Measurements from ENCODE around the gene SLC6A18. TPM values are rescaled to one million over a fixed set of nuclear protein-coding genes. Genes with fewer than 3 reads are reported as not detected.
"Not testable (repeated sequence)": the region's sequence is repeated elsewhere in the genome, so short reads cannot be mapped to it uniquely, and the experiment has no call there.

Gene SLC6A18
- polyA plus RNA-seq, 5 donors = 0.09 TPM; not detected in 4

DNA sequence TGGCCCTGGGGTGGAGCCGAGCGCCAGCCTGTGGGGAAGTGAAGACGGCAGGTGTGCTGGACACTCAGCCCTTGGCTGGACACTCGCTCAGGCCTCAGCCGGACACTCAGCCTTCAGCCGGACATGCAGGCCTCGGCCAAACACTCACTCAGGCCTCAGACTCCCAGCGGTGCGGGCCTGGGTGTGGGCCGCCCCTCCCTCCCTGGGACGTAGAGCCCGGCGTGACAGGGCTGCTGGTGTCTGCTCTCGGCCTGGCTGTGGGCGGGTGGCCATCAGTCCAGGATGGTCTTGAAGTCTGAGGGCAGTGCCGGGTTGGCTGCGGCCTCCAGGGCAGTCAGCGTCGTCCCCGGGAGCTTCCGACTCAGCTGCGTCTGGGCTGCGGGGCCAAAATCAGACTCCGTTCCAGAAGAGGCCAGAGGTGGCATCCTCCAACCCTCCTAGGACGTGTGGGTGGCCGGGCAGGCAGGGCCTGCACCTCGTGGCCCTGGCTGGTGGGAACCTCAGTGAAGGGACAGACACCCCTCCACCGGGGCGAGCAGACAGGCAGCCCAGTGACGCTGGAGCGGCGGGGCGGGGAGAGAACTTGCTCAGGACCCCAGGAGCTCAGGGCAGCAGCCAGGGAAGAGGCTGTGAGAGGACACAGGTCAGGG lies 28.4 kb downstream of the SLC6A18 start:
- DNase-seq = no peak

DNA sequence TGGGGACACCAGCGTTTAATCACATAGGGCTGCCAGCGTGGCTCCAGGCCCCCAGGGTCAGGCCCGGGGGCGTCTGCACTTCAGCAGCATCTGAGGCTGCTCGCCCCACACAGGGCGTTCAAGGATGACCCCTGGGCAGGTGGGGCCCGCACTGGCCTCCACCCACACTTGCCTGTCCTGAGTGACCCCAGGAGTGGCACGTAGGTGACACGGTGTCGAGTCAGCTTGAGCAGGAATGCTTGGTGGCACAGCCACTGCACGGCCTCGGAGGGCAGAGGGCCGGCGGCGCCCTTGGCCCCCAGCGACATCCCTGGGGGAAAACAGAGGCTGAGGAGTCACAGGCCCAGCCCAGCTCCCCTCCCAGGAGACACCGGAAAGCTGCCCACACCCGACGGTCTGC lies 29.0 kb downstream of the SLC6A18 start:
- DNase-seq = no peak

DNA sequence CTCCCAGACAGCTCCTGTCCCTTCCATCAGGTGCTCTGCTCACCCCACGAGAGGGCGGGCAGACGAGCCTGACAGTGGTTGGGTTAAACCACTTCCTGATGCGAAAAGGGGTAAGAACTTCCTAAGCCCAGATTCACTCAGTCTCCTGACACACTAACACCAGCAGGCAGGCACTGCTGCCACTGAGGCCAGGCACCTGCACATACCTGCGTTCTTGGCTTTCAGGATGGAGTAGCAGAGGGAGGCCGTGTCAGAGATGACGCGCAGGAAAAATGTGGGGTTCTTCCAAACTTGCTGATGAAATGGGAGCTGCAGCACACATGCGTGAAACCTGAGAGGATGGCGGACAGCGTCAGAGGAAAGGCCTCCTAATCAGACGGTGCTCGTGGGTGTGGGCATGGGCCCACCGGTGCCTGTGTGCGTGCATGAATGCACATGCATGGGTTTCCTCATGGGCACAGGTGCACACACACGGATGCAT lies 29.9 kb downstream of the SLC6A18 start:
- DNase-seq = no peak

DNA sequence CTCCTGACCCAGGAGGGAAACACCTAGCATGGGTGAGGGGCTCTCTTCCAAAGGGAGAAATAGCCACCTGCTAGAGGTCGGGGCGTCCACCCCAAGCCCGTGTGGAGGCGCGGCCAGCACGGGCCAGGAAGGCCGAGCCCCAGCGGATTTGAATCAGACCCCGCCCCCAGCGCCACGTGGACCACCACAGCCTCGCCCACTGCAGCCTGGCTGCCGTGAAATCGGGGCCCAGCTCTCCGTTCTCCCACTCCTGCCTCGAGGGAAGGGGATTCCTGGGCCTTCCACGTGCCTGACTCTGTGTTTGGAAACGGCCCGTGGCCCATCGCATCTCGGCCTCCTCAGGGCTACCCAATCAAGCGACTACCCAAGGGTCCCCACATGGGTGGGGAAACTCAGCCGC lies 31.6 kb downstream of the SLC6A18 start:
- DNase-seq = no peak

DNA sequence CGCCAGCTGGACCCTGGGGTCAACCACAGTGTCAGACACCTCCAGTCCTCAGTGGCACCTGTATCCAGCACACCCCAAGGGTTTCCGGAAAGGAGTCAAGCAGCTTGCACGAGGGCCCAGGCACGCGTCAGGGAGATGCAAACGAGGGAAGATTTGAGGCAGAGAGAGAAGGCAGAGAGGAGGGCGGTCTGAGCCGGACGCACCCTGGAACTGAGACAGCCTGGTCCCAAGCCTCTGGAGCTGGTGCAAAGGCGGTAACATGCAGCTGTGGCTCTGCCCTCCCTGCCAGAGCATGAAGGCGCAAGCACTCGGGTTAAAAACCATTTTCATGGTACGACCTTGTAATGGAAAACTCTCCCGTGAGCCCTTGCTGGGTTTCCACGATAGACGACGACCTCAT lies 32.2 kb downstream of the SLC6A18 start:
- no peak for DNase-seq

DNA sequence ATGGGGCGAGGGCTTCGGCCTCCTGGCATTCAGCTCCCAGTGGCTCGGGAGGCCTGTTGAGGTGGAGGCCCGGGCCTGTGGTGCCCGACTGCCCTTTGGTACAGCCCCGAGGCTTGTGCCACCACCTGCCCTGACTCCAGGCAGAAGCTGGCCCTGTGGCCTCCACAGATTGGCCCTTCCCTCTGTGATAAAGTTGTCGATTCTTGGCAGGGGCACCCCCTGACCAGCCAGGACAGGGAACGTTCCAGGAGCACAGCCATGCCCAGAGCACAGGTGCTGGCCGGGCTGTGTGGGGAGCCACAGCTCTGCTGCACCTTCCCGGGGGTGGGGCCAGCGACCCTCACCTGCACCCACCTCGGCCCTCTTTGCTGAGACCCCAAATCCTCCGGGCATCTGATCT lies 32.7 kb downstream of the SLC6A18 start:
- DNase-seq = no peak

DNA sequence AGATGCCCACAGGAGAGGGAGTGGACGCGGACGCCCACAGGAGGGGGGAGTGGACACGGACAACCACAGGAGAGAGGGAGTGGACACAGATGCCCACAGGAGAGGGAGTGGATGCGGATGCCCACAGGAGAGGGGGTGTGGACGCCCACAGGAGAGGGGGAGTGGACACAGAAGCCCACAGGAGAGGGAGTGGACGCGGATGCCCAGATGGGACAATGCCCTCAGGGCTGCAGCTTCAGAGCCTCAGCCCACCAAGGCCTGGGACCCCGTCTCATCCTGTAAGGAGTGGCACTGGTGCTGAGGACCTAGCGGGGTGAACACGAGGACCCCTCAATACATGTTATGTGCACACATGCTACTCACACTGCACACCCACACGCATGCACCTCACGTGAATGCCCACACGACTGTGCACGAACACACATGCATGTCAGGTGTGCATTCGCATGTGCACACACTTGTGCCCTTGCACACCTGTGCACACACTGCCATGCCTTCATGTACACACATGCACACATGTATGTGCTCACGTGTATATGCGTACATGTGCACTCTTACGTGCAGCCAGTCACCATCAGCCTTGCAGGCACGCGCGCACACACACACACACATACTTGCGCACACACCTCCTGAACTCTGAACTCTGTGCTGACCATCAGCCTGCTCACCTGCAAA lies 34.8 kb downstream of the SLC6A18 start:
- no peak for DNase-seq

DNA sequence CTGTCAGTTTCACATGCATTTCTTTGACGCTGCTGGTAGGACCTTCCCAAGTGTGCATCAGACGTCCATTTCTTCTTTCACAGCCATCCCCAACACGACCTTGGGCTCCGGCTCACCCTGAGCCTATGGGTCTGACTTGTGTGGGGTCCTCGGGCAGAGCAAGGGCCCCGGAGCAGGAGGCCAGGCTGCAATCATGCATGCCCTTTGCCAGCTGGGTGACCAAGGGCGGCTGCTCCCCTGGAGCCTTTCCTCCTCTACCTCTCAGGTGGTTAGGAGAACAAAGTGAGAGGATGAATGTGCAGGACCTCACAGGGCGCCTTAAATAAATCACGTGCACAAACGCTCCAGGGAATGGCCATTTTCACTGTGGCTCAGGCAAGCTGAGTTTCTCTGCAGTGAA lies 36.5 kb downstream of the SLC6A18 start:
- DNase-seq = no peak

DNA sequence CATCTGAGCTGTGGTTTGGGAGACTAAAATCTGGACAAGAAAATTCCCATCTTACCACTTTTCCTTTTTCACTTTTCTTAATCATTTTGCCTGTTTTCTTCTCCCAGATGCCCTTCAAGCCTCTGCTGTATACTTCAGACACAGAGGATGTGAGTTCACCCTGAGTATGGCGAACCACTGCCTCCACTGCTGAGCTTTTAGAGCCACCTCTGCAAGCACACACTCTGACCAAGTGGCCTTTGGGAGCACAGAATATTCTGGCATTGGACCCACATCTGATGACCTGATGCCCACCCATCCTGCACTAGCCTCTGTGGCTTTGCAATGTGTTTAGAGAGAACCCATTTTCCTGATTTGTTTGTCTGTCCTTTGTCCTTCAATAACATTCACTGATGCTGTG lies 37.2 kb downstream of the SLC6A18 start:
- DNase-seq = no peak

DNA sequence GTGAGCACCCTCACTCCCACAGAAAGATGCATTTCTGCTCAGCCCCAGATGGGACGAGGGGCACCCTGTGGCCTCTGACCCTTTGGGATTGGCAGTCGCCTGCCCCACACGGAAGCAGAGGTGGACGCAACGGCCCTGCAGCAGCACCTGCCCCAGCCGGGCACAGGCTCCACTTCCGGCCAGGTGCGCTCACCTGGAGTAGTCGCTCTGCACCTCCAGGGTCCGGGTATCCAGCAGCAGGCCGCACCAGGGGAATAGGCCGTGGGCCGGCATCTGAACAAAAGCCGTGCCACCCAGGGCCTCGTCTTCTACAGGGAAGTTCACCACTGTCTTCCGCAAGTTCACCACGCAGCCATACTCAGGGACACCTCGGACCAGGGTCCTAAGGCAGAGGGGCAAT lies 39.0 kb downstream of the SLC6A18 start:
- no peak for DNase-seq

DNA sequence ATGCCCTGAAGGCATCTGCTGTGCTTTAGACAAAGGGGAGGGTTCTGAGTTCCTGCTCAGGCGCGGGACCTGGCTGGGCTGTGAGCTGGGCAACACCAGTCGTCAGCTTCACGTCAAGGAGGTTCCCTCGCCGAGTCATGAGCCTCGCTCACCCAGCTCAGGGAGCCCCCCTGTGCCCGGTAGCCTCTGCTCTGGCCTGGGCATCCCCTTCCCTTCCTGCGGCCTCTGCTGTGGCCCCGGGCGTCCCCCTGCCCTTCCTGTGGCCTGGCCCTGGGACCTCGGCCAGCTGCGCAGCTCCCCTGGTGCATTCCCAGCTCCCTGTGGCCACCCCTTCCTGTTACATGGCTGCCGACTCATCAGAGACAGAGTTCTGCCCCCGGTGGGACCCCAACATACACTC lies 39.8 kb downstream of the SLC6A18 start:
- DNase-seq = no peak

DNA sequence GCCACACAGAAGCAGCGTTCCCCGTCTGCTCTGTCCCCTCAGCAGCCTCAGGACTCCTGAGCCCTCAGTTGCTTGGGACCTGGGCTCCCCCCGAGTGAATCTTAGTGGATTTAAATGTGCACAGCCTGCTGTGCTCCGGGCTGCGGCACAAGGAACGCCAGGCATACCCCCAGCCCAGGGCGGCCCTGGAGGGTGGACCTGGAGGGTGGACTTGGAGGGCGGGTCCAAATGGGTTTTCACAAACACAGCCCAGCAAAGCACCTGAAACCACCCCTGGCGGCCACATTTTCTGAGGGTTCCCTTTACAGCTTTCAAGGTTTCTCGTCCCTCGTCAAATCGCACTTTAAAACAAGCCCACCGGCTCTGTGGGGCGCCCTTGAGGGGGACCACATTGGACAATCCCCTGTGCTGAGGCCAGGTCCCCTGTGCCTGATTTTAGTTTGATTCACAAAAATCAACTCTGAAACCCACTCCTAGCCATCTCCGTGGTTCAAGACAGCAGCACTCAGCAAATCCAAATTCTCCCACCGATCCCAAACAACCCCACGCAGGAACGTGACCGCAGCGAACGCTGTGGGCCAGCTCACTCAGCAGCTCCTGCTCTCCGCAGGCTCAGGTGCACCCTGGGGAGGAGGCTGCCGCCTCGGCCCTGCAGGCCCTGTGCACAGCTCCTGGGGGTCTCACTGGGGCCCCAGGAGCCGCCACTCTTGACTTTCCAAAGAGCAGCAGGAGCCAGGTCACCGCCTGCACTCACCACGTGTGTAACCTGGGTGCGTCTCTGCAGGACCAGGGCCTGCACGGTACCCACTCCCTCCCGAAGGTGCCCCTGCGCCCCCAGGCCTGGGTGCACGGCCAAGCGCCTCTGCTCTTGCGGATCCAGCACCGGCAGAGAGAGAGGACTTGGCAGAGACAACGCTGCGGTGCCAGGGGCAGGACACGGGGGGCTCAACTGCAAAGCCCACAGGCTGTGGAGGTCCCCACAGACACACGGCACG lies 40.6 kb downstream of the SLC6A18 start:
- DNase-seq = no peak

DNA sequence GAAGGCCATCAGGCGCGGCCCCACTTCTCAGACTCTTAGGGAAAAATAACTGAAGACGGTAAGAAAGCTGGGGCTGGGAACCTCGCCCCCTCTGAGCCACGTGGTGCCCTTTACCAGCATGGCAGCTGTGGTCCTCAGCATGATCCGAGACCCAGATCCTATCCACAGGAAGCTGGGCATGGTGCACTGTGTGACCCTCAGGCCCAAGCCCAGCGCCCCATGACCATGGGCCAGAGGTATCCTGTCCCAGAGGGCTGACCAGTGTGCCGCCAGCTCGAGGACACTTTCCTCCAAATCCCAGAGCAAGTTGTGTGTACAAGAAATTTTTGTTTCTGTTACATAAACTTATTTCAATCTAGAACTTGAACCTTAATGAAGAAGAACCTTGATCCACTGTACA lies 41.6 kb downstream of the SLC6A18 start:
- no peak for DNase-seq

DNA sequence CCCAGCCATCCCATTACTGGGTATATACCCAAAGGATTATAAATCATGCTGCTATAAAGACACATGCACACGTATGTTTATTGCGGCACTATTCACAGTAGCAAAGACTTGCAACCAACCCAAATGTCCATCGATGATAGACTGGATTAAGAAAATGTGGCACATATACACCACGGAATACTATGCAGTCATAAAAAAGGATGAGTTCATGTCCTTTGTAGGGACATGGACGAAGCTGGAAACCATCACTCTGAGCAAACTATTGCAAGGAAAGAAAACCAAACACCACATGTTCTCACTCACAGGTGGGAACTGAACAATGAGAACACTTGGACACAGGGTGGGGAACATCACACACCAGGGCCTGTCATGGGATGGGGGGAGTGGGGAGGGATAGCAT lies 42.3 kb downstream of the SLC6A18 start:
- not testable (repeated sequence) for DNase-seq

DNA sequence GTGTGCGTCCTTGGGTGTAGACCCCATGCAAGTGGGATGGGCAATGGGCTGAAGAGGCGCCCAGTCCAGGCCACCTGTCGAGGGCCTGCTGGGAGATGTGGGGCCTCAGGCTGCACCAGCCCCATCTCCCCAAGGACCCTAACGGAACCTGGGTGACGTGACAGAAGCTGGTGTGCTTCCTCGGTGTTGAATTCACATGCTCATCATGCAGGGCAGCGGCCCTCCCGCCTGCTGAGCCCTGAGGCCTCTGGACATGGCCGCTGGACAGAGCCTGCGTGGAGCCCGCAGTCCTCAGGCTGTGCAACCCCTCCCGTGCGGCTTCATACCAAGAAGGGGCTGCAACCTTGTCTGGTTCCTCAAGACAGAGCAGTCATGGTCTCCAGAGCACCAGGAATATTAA lies 42.9 kb downstream of the SLC6A18 start:
- no peak for DNase-seq

DNA sequence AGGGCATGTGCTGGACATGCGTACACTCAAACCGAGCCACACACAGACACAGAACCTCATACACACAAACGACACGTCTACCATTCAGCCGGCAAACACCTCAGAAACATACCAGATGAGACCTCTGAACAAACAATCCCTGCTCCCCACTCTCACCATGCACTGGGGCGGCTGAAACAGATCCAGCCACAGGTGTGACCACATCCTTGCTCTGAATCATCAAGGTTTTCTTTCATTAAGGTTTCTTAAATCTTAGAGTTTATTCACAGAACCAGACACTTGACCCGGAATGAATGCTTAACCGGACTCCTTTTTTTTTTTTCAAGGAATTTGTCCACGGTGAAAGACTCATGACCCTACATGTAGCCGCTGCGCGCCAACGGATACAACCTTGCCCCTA lies 43.5 kb downstream of the SLC6A18 start:
- no peak for DNase-seq

DNA sequence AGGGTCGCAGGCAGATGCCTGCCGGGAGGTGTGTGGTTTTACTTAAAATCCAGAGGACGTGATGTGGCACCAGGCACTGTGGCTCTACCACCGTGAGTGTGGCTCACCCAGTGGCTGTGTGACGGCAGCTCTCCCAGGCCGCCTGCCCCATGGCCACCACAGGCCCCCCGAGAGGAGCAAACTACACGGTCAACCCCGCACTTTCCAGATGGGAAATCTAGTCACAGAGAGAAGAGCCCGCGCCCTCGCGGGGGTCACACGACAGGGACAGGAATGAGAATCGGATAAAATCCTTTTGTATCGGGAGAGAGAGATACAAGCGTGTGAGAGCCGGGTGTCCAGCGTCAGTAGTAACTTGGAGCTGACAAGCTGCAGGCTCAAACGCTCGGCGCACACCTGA lies 45.2 kb downstream of the SLC6A18 start:
- DNase-seq = no peak

DNA sequence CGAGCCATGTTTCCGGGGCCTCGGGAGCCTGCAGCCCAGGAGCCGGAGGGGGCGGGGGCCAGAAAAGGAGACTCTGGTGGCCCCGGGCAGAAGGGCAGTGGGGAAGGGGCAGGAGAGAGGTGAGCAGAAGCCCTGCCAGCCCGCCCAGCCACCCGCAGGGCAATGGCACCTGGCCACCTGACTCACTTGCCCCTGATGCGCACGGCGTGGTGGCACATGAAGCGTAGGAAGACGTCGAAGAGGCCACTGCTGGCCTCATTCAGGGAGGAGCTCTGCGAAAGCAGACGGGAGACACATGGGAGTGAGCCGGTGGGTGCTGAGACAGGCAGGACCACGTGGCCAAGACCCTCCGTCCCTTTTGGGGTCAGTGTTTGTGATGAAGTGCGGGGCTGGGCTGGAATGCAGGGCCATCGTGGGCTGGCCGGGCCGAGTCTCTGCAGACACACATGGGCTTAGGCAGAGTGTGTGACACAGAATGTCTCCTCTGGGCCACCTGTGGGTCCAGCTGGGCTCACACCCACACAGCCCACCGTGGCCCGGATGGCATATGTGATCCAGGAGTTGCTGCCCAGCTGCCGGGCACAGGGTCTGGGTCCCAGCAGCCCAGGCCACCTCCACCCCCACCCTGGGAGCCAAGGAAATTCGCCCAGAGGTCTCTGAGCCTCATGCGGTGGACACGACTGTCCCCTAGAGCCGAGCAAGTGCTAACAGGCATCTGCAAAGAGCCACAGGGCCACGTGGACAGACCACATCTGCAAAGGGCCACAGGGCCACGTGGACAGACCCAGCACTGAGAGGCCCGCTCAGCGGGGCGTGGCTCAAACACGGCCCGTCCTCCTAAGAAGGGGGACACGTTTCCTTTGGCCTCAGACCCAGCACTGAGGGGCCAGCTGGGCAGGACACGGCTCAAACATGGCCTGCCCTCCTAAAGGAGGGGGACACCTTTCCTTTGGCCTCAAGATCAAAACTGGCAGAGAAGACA lies 46.0 kb downstream of the SLC6A18 start:
- no peak for DNase-seq

DNA sequence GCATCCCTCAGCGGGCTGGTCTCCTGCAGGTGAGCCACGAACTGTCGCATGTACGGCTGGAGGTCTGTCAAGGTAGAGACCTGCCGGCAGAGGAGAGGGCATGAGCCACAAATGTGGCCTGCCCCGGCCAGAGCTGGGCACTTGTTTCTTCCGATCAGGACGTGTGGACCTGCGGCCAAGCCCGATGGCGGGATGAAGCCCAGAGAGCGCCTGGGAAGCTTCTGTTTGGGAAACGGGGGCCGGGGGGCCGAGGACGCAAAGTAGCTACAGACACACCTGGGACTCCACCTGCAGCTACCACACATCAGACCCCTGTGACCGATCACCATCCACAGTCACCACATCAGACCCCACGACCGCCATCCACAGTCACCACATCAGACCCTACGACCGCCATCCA lies 47.0 kb downstream of the SLC6A18 start:
- no peak for DNase-seq

DNA sequence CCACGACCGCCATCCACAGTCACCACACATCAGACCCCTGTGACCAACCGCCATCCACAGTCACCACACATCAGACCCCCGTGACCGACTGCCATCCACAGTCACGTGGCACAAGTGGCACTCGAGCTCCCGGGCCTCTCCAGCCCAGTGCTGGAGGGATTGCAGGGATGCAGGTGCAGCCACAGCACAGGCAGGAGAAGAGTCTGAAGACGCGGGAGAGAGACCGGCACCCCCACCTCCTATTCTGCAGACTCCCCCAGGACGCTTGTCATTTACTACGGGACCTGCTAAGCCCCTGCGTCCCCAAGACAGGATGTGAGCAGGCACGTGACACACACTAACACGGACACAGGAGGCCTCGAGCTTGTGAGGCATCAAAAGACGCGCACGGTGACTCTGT lies 48.6 kb downstream of the SLC6A18 start:
- no peak for DNase-seq

DNA sequence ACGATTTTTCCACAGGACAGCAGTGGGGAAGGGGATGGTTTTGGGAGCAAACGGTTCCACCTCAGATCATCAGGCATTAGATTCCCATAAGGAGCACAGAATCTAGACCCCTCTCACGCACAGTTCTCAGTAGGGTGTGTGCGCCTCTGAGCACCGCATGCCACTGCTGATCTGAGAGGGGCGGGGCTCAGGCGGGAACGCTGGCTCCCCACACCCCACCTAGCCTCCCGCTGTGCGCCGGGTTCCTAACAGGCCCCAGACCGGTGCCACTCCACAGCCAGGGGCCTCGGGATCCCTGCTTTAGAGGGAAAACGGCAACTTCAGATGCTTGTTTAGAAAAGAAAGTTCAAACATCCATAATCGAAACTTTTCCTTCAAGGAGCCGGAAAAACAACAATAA lies 49.3 kb downstream of the SLC6A18 start:
- DNase-seq = no peak

All from right lung (tissue), 5 donors.